H54 (cell line): ENCODE data around the gene PABPC1L.

Experiments
- DNase-seq: peaks from one replicate; pipeline ENCODE4 v3.0.0; 2011; ENCODE audit warnings: low spot score, mixed read lengths; ENCODE audit not compliant: insufficient read length
- FAIRE-seq: peaks from 3 replicates; lab custom pipeline; 2011; peaks lifted over from hg19 to GRCh38; lab: Jason Lieb, UNC
- POLR2A ChIP-seq: IDR thresholded peaks from 2 replicates; pipeline ENCODE4 v1.6.1; 2011; ENCODE audit warnings: low read depth, mild to moderate bottlenecking, low read length

The PABPC1L gene

GRCh38 chr20:44942264-44942973 is 32.6 kb downstream of the PABPC1L start:
- TF ChIP-seq POLR2A, result no peak; the same call in 1 of the 2 replicates
- FAIRE-seq (no peak), DNase-seq (no peak)

GRCh38 chr20:44943828-44944227 is 34.0 kb downstream of the PABPC1L start:
- DNase-seq (no peak), FAIRE-seq (no peak)
- TF ChIP-seq POLR2A, result no peak

- DNase-seq (no peak), FAIRE-seq (no peak)
These were observed 35.4 kb downstream of the PABPC1L start for GRCh38 chr20:44945261-44945660.

GRCh38 chr20:44946271-44946852 is 36.5 kb downstream of the PABPC1L start:
- DNase-seq (no peak), FAIRE-seq (no peak)
- no peak for TF ChIP-seq POLR2A

More at GRCh38 chr20:44945261-44945660, 35.4 kb downstream of the PABPC1L start:
- no peak for TF ChIP-seq POLR2A

- no peak for FAIRE-seq
- no peak for DNase-seq
- no peak for TF ChIP-seq POLR2A
These were observed 38.2 kb downstream of the PABPC1L start for GRCh38 chr20:44948107-44948506.

GRCh38 chr20:44948513-44948912 is 38.7 kb downstream of the PABPC1L start:
- FAIRE-seq, result no peak
- TF ChIP-seq POLR2A, result no peak
- DNase-seq, result no peak

GRCh38 chr20:44950368-44950767 is 40.5 kb downstream of the PABPC1L start:
- DNase-seq (no peak), FAIRE-seq (no peak)
- no peak for TF ChIP-seq POLR2A

- FAIRE-seq (no peak), DNase-seq (no peak)
- TF ChIP-seq POLR2A, result no peak
These were observed 42.9 kb downstream of the PABPC1L start for GRCh38 chr20:44952731-44953130.

GRCh38 chr20:44954211-44954610 is 44.4 kb downstream of the PABPC1L start:
- TF ChIP-seq POLR2A, result no peak
- DNase-seq (no peak), FAIRE-seq (no peak)

- TF ChIP-seq POLR2A, result no peak
- FAIRE-seq (no peak), DNase-seq (no peak)
These were observed 45.4 kb downstream of the PABPC1L start for GRCh38 chr20:44955270-44955669.

- DNase-seq (no peak), FAIRE-seq (no peak)
- no peak for TF ChIP-seq POLR2A
These were observed 46.5 kb downstream of the PABPC1L start for GRCh38 chr20:44956410-44956809.

- FAIRE-seq (no peak), DNase-seq (no peak)
- TF ChIP-seq POLR2A, result no peak
These were observed 48.4 kb downstream of the PABPC1L start for GRCh38 chr20:44958276-44958675.

GRCh38 chr20:44959082-44959637 is 49.3 kb downstream of the PABPC1L start:
- DNase-seq (no peak), FAIRE-seq (no peak)
- no peak for TF ChIP-seq POLR2A

- DNase-seq (no peak), FAIRE-seq (no peak)
- no peak for TF ChIP-seq POLR2A
These were observed 49.8 kb downstream of the PABPC1L start for GRCh38 chr20:44959638-44960102.
